Karpas-422 (cell line): Measurements from ENCODE around the gene MAPKAPK3. TPM values are rescaled to one million over a fixed set of nuclear protein-coding genes. Genes with fewer than 3 reads are reported as not detected.
A peak's percentile ranks its signal among the peaks of the same experiment; 100 is the strongest.

Experiments used
- DNase-seq: peaks from one replicate; pipeline ENCODE4 v3.0.0-alpha.2; 2015
- H2AFZ ChIP-seq: fragments of 200-600 bp; sonication (generic); 2 replicates; pipeline ENCODE4 v1.6.1; 2014; ENCODE audit warnings: antibody characterized with exemption, low read length, mixed read lengths
- H3K27ac ChIP-seq: fragments of 200-600 bp; sonication (generic); 2 replicates; pipeline ENCODE4 v1.5.1; 2014; ENCODE audit warnings: mild to moderate bottlenecking, low read length, moderate library complexity
- H3K27me3 ChIP-seq: fragments of 200-600 bp; sonication (generic); 2 replicates; pipeline ENCODE4 v1.6.1; 2014; ENCODE audit warnings: low read length, mixed read lengths
- H3K36me3 ChIP-seq: fragments of 200-600 bp; sonication (generic); 2 replicates; pipeline ENCODE4 v1.6.1; 2014; ENCODE audit warnings: low read length, mixed read lengths; ENCODE audit not compliant: insufficient read depth
- H3K4me1 ChIP-seq: fragments of 200-600 bp; sonication (generic); 2 replicates; pipeline ENCODE4 v1.6.1; 2014; ENCODE audit warnings: mild to moderate bottlenecking, low read length, mixed read lengths
- H3K4me2 ChIP-seq: fragments of 200-600 bp; sonication (generic); 2 replicates; pipeline ENCODE4 v1.6.1; 2014; ENCODE audit warnings: low read length, low read depth, mild to moderate bottlenecking; ENCODE audit not compliant: poor library complexity, severe bottlenecking
- H3K4me3 ChIP-seq: fragments of 200-600 bp; sonication (generic); 2 replicates; pipeline ENCODE4 v1.5.1; 2014; ENCODE audit warnings: mild to moderate bottlenecking, antibody characterized with exemption, low read length, mixed read lengths
- H3K79me2 ChIP-seq: fragments of 200-600 bp; sonication (generic); 2 replicates; pipeline ENCODE4 v1.6.1; 2014; ENCODE audit warnings: mild to moderate bottlenecking, low read length, mixed read lengths
- H3K9ac ChIP-seq: fragments of 200-600 bp; sonication (generic); 2 replicates; pipeline ENCODE4 v1.6.0; 2014; ENCODE audit warnings: low read length
- H3K9me2 ChIP-seq: fragments of 200-600 bp; sonication (generic), shearing (Covaris generic); replicated peaks from 2 replicates; pipeline ENCODE4 v1.6.0; 2014; ENCODE audit warnings: mild to moderate bottlenecking, low read length, moderate library complexity; ENCODE audit not compliant: insufficient read depth
- H3K9me3 ChIP-seq: fragments of 300-700, 200-600 bp; sonication (generic); 2 replicates; pipeline ENCODE4 v1.6.1; 2014; ENCODE audit warnings: low read length, mixed read lengths
- H4K20me1 ChIP-seq: fragments of 200-600 bp; sonication (generic); 2 replicates; pipeline ENCODE4 v1.6.1; 2014; ENCODE audit warnings: mild to moderate bottlenecking, antibody characterized with exemption, low read length, low read depth; ENCODE audit not compliant: insufficient read depth
- total RNA-seq: library from RNA; depleted of rRNA; stranded (reverse); fragments of >200 nt; shearing (Covaris generic); gene quantifications from 2 replicates; pipeline ENCODE4 v1.2.3, GENCODE V29; 2014; ENCODE audit warnings: low replicate concordance

MAPKAPK3 gene
- total RNA-seq, 1 experiment from 2014 or later, result 20.8 TPM

DNA sequence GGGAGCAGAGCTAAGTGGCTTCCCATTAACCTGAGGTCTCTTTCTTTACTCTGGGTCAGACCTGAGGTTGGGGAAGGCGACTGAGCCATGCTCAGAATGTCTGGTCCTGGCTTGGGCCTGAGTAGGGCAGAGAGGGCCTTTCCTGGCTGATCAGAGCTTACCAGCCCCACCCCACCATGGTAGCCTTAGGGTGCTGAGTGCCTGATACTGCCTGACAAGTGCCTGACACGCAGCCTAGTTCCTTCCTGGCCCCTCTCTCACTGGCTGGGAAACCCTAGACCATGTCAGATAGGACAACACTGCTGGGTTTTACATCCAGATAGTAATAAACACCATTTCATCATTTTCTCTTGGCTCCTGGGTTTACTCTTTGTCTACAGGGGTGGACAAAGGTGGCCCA, 32.0 kb downstream of the MAPKAPK3 start:
- no peaks in the 10 kb centered on the region for H3K79me2 ChIP-seq
- no peak overlapping the region for H3K27ac ChIP-seq
- H3K4me3 ChIP-seq, result no peak overlapping the region
- no peaks in the 10 kb centered on the region for H3K9me3 ChIP-seq
- no peak overlapping the region for H2AFZ ChIP-seq
- DNase-seq, result no peak
- H3K4me2 ChIP-seq, result no peak overlapping the region
- H3K9me2 ChIP-seq, result no peaks in the 10 kb centered on the region
- H3K27me3 ChIP-seq, result no peaks in the 10 kb centered on the region
- no peaks in the 10 kb centered on the region for H3K36me3 ChIP-seq
- no peaks in the 10 kb centered on the region for H3K4me1 ChIP-seq
- 0 out of 2 replicates have a peak, but pooled peaks cover 3% of the 10 kb centered on the region for H4K20me1 ChIP-seq
- no peak overlapping the region for H3K9ac ChIP-seq

DNA sequence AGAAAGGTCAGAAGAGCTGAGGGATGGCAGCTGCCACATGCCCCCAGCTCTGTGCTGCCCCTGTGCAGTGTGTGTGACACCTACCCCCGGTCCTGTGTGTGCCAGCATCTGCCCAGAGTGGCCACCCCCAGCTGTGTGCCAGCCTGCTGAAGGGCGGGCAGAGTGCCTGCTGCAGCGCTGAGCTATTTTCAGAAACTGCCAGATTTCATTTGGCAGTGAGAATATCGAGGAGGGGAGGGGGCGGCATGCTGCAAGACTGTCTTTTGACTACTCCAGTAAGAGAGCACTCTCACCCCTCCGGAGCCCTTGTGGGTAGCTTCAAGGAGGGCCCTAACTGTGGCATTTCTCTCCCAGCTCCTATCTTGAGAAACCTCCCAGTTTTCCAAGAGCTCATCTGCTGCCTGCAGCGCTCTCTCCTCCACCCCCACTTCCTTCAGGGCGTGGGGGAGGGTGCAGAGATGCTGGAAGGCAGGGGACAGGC, 32.5 kb downstream of the MAPKAPK3 start:
- no peak for DNase-seq
- Histone ChIP-seq H3K4me1 (no peaks in the 10 kb centered on the region), H2AFZ (no peak overlapping the region), H3K9me2 (no peaks in the 10 kb centered on the region), H3K27me3 (no peaks in the 10 kb centered on the region), H4K20me1 (0 out of 2 replicates have a peak, but pooled peaks cover 3% of the 10 kb centered on the region), H3K9ac (no peak overlapping the region), H3K4me3 (no peak overlapping the region), H3K79me2 (no peaks in the 10 kb centered on the region), H3K9me3 (no peaks in the 10 kb centered on the region), H3K4me2 (no peak overlapping the region), H3K36me3 (no peaks in the 10 kb centered on the region), H3K27ac (no peak overlapping the region)

DNA sequence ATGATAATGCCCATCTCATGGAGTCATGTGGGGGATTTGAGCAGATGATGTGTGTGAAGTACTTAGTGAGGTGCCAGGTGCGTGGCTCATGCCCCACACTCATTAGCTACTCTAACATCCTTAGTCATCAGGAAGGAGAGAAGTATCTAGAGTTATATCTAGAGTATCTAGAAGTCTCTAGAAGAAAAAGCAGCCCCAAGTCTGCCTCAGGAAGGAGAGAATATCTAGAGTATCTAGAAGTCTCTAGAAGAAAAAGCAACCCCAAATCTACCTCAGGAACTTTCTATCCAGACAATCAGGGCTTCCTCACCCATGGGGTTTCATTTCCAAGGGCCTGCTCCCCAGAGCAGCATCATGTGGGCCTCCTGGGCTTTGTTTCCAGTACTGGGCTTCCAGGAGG, 33.1 kb downstream of the MAPKAPK3 start:
- Histone ChIP-seq H3K9ac (no peak overlapping the region), H3K9me2 (no peaks in the 10 kb centered on the region), H3K79me2 (no peaks in the 10 kb centered on the region), H3K36me3 (no peaks in the 10 kb centered on the region), H3K9me3 (no peaks in the 10 kb centered on the region), H4K20me1 (0 out of 2 replicates have a peak, but pooled peaks cover 3% of the 10 kb centered on the region), H3K27me3 (no peaks in the 10 kb centered on the region), H3K4me1 (no peaks in the 10 kb centered on the region), H3K27ac (no peak overlapping the region), H3K4me3 (no peak overlapping the region), H3K4me2 (no peak overlapping the region), H2AFZ (no peak overlapping the region)
- DNase-seq, result no peak

DNA sequence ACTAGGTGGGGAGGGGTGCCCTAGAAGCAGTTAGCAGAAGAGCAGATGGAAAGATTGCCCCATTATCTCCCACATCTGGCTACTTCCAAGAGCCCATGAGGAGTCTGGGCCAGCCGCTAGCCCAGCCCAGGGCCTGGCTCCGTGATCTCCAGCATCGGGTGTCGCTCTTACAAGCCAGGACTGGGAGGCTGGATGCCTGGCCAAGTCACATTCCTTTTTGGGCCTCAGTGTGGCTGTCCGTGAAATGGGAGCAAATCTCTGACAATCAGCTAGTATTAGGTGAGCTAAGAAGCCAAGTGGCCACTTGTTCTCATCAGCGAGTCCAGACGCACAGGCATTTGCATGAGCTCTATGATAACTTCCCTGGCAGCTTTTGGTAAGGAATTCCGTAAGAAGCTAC, 34.5 kb downstream of the MAPKAPK3 start:
- Histone ChIP-seq H3K79me2 (no peaks in the 10 kb centered on the region), H3K4me1 (no peaks in the 10 kb centered on the region), H3K36me3 (no peaks in the 10 kb centered on the region), H3K9me3 (no peaks in the 10 kb centered on the region), H4K20me1 (0 out of 2 replicates have a peak, but pooled peaks cover 3% of the 10 kb centered on the region), H2AFZ (no peak overlapping the region), H3K27ac (no peak overlapping the region), H3K9ac (no peak overlapping the region), H3K4me2 (no peak overlapping the region), H3K27me3 (no peaks in the 10 kb centered on the region), H3K9me2 (no peaks in the 10 kb centered on the region), H3K4me3 (no peak overlapping the region)
- no peak for DNase-seq

DNA sequence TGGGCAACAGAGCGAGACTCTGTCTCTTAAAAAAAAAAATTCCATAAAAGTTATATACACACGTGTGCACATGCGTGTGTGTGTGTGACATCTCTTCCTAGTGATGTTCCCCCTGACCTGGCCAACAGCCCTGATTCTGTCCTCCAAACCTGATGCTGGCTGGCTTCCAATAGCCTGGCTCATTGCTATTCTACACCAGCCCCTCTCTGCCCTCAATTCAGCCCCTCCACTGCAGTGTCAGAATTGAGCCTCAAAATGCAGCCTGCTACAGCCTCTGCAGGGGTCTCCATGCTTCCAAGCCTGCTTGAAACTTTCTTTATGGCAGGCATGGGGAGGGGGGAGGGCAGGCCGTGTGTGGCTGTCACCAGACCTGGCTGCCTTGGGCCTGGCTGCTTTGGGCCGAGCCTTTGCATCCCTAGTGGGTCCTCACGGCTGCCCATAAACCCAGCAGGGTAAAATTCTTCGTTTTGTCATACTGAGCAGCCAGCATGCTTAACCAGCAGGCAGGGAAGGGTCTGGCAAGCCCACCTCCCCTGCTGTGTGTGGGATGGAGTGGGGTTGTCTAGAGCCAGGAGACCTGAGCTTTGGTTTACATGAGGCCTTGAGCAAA, 35.1 kb downstream of the MAPKAPK3 start:
- H3K9me3 ChIP-seq, result no peaks in the 10 kb centered on the region
- no peak overlapping the region for H3K4me2 ChIP-seq
- no peak overlapping the region for H3K27ac ChIP-seq
- no peak overlapping the region for H2AFZ ChIP-seq
- no peaks in the 10 kb centered on the region for H3K4me1 ChIP-seq
- no peak overlapping the region for H3K4me3 ChIP-seq
- no peaks in the 10 kb centered on the region for H3K9me2 ChIP-seq
- no peaks in the 10 kb centered on the region for H3K27me3 ChIP-seq
- no peaks in the 10 kb centered on the region for H3K79me2 ChIP-seq
- no peak for DNase-seq
- no peak overlapping the region for H3K9ac ChIP-seq
- 0 out of 2 replicates have a peak, but pooled peaks cover 3% of the 10 kb centered on the region for H4K20me1 ChIP-seq
- no peaks in the 10 kb centered on the region for H3K36me3 ChIP-seq

DNA sequence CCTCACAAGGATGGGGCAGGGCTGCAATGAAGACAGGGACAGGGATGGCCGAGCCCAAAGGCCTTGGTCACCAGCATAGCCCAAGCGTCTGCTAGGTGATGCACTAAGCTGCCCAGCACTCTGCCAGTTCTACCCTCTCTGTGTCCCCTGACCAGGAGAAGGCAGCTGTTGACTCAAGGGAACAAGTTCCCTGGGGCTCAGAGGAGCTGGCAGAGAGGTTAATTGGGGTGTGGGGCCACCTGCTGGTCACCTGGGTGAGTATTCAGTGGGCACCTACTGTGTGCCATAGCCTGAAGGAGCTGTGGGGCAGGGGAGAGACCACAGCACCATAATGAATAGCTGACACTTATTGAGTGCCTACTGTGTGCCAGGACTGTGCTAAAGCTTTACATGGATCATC, 35.8 kb downstream of the MAPKAPK3 start:
- H2AFZ ChIP-seq, result no peak overlapping the region
- no peaks in the 10 kb centered on the region for H3K79me2 ChIP-seq
- H3K4me3 ChIP-seq, result no peak overlapping the region
- H3K4me1 ChIP-seq, result no peaks in the 10 kb centered on the region
- DNase-seq, result peak; percentile 69
- no peaks in the 10 kb centered on the region for H3K36me3 ChIP-seq
- H3K27ac ChIP-seq, result no peak overlapping the region
- H3K4me2 ChIP-seq, result no peak overlapping the region
- H3K9me3 ChIP-seq, result no peaks in the 10 kb centered on the region
- no peaks in the 10 kb centered on the region for H3K27me3 ChIP-seq
- H3K9ac ChIP-seq, result no peak overlapping the region
- 0 out of 2 replicates have a peak, but pooled peaks cover 3% of the 10 kb centered on the region for H4K20me1 ChIP-seq
- no peaks in the 10 kb centered on the region for H3K9me2 ChIP-seq

DNA sequence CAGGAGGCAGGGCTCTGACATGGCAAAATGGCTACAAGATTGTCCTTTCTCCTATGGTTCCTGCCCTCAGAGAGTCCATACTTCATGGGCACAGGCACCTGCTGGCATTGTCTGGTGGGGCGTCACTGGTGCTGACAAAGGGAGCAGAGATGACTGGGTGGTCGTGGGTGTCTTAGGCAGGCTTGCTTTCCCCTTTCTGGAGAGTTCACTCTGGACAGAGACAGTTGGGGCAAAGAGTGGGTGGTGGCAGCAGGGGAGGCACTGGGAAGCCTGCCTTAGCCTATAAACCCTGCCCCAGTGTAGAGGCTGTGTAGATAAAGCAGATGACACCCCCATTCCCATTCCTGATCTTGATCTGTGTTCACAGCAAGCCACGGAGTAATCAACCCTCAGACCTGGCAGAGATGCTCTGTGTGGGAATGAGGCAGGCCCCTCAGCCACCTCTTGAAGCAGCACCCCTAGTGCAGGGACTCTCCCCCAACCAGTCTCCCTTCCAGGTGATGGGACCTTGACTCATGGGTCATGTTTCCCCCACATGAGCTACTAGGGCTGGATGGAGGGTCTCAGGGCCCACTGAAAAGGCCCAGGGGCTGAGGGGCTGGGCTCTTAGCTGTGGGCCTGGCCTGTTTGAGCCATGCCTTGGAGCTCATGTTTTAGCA, 37.1 kb downstream of the MAPKAPK3 start:
- Histone ChIP-seq H3K4me1 (no peaks in the 10 kb centered on the region), H3K4me2 (no peak overlapping the region), H3K4me3 (no peak overlapping the region), H3K9me2 (no peaks in the 10 kb centered on the region), H3K9me3 (no peaks in the 10 kb centered on the region), H4K20me1 (0 out of 2 replicates have a peak, but pooled peaks cover 3% of the 10 kb centered on the region), H2AFZ (no peak overlapping the region), H3K27me3 (no peaks in the 10 kb centered on the region), H3K9ac (no peak overlapping the region), H3K79me2 (no peaks in the 10 kb centered on the region), H3K36me3 (no peaks in the 10 kb centered on the region), H3K27ac (no peak overlapping the region)
- no peak for DNase-seq

DNA sequence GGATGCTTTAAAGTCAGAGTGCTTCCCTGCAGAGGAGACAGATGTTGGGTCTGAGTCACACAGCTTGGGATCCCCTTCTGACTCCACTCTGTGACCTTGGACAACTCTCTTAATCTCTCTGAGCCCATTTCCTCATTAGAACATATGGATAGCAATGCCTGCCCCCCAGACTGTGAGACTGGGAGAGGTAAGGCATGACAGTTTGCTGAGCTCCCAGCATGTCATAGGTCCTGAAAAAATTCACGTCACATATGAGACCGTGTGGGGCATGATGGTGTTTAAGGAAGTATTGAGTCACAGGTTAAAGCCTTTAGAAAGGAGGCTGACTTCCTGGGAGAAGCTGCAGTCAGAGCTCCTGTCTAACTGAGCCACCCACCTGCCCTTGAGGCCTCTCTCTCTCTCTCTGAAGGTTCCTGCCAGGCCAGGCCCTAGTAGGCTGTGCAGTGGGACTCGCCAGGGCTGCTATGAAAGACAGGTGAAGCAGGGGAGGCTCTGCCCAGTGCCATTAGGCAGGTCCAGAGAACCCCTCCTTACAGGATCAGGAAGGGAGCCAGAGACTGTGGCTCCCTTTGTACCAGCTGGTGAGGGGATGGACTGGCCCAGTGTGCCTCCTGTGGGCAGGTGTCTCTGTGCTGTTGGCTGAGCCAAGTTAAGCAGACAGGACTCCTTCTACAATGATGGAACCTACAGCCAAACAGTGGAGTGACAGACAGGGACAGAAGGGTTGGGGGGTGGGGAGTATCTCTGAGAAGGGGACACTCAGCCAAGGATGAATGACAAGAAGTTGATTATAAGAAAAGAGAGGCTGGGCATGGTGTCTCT, 38.3 kb downstream of the MAPKAPK3 start:
- no peaks in the 10 kb centered on the region for H4K20me1 ChIP-seq
- no peak overlapping the region for H3K27ac ChIP-seq
- no peaks in the 10 kb centered on the region for H3K4me1 ChIP-seq
- H3K36me3 ChIP-seq, result no peaks in the 10 kb centered on the region
- no peak overlapping the region for H3K4me3 ChIP-seq
- H3K9me3 ChIP-seq, result no peaks in the 10 kb centered on the region
- H2AFZ ChIP-seq, result no peak overlapping the region
- no peak overlapping the region for H3K9ac ChIP-seq
- H3K79me2 ChIP-seq, result no peaks in the 10 kb centered on the region
- H3K27me3 ChIP-seq, result no peaks in the 10 kb centered on the region
- H3K4me2 ChIP-seq, result no peak overlapping the region
- H3K9me2 ChIP-seq, result no peaks in the 10 kb centered on the region
- DNase-seq, result no peak
